HepG2 (cell line): Measurements from ENCODE around the gene MDFI. TPM values are rescaled to one million over a fixed set of nuclear protein-coding genes. Genes with fewer than 3 reads are reported as not detected.

ENCODE experiments used
- ATAC-seq: fragments of 200-7000 bp; cut with Tn5 transposase; 3 replicates; pipeline ENCODE4 v1.9.1; 2020; ENCODE audit warnings: mild to moderate bottlenecking, moderate library complexity
- BruUV-seq: library from RNA; stranded (reverse); fragments of 400-500 nt; replicated peaks from 2 replicates; lab custom pipeline; 2021; lab: Mats Ljungman, UMichigan
- CTCF ChIA-PET: fragments of 300-600 bp; formaldehyde crosslinking; extraction: SDS; loops from one replicate; lab custom pipeline; 2021; ENCODE audit warnings: low total read pairs, inconsistent platforms, low intra/inter-chr PET ratio; lab: Yijun Ruan, JAX
- POLR2A ChIA-PET: fragments of 350-600 bp; sonication (Branson Sonifier 250); formaldehyde crosslinking; loops from one replicate; lab custom pipeline; 2020; ENCODE audit warnings: antibody characterized with exemption, inconsistent platforms; lab: Yijun Ruan, JAX
- DNase-seq: peaks from one replicate; pipeline ENCODE4 v3.0.0-alpha.2; 2015; ENCODE audit warnings: low spot score
- FAIRE-seq: peaks from 3 replicates; lab custom pipeline; 2011; peaks lifted over from hg19 to GRCh38; lab: Jason Lieb, UNC
- H2AFZ ChIP-seq: one replicate; pipeline ENCODE4 v1.6.1; 2011; ENCODE audit warnings: low read length, inconsistent platforms
- H3K27ac ChIP-seq: fragments of 300-600 bp; 3 replicates; pipeline ENCODE4 v1.8.0; 2011; ENCODE audit warnings: mixed run types, mild to moderate bottlenecking, mixed read lengths, low read length, inconsistent platforms; ENCODE audit not compliant: insufficient read depth; ENCODE audit errors: extremely low read length
- H3K27me3 ChIP-seq, 2 experiments: fragments of 200-600 bp in 1 of 2; 2 replicates in 1 of 2; 3 replicates in 1 of 2; pipeline versions ENCODE4 v1.6.0 to v1.8.0; 2011; ENCODE audit warnings: low read length in 2 of 2, mild to moderate bottlenecking in 2 of 2, moderate library complexity in 2 of 2, inconsistent platforms in 1 of 2; ENCODE audit not compliant: insufficient read depth in 2 of 2, control insufficient read depth in 1 of 2
- H3K36me3 ChIP-seq, 2 experiments: fragments of 200-600 bp in 1 of 2; replicated peaks in 1 of 2; 2 replicates in 1 of 2; 3 replicates in 1 of 2; pipeline versions ENCODE4 v1.5.1 to v1.8.0; 2011; ENCODE audit warnings: low read length in 2 of 2, inconsistent platforms in 1 of 2; ENCODE audit not compliant: insufficient read depth in 2 of 2, control insufficient read depth in 1 of 2
- H3K4me1 ChIP-seq: 2 replicates; pipeline ENCODE4 v1.5.1; 2012; ENCODE audit warnings: low read length, inconsistent platforms; ENCODE audit not compliant: insufficient read depth
- H3K4me2 ChIP-seq: 2 replicates; pipeline ENCODE4 v1.6.0; 2011; ENCODE audit warnings: low read depth, low read length, inconsistent platforms
- H3K4me3 ChIP-seq, 3 experiments: fragments of 200-600 bp in 1 of 3; sonication (generic), shearing (Covaris generic) in 1 of 3; replicated peaks in 1 of 3; 2 replicates each; pipeline ENCODE4 v1.5.1; 2011 to 2016; ENCODE audit warnings: low read length in 3 of 3, inconsistent platforms in 2 of 3, low read depth in 2 of 3, mild to moderate bottlenecking in 2 of 3, control low read depth in 1 of 3, mixed read lengths in 1 of 3; ENCODE audit not compliant: insufficient read depth in 1 of 3
- H3K79me2 ChIP-seq: one replicate; pipeline ENCODE4 v1.6.1; 2011; ENCODE audit warnings: low read length, inconsistent platforms; ENCODE audit not compliant: insufficient read depth
- H3K9ac ChIP-seq: 2 replicates; pipeline ENCODE4 v1.6.0; 2011; ENCODE audit warnings: mild to moderate bottlenecking, low read depth, low read length, inconsistent platforms; ENCODE audit not compliant: insufficient read depth
- H3K9me3 ChIP-seq: 2 replicates; pipeline ENCODE4 v1.5.1; 2012; ENCODE audit warnings: mild to moderate bottlenecking, low read length
- H4K20me1 ChIP-seq: 2 replicates; pipeline ENCODE4 v1.6.0; 2011; ENCODE audit warnings: inconsistent platforms, mild to moderate bottlenecking, low read length, moderate library complexity; ENCODE audit not compliant: insufficient read depth
- CCDC6 ChIP-seq: sonication (generic); formaldehyde crosslinking; IDR thresholded peaks from 2 replicates; pipeline ENCODE4 v1.8.1; 2022; ENCODE audit warnings: mild to moderate bottlenecking, missing genetic modification reagents, moderate library complexity
- HNF4G ChIP-seq, 2 experiments: sonication (generic) in 1 of 2; formaldehyde crosslinking in 1 of 2; IDR thresholded peaks; 2 replicates each; pipeline versions ENCODE4 v1.4.0 to v1.6.1; 2011 to 2020; ENCODE audit warnings: borderline replicate concordance in 2 of 2, low read depth in 2 of 2, mild to moderate bottlenecking in 2 of 2, low read length in 1 of 2, missing genetic modification reagents in 1 of 2, moderate library complexity in 1 of 2
- JUNB ChIP-seq: sonication (generic); formaldehyde crosslinking; IDR thresholded peaks from 2 replicates; pipeline ENCODE4 v1.8.0; 2022; ENCODE audit warnings: missing genetic modification reagents, mild to moderate bottlenecking, borderline replicate concordance
- SP1 ChIP-seq, 2 experiments: fragments of 450-650 bp in 1 of 2; sonication (generic) in 1 of 2; formaldehyde crosslinking in 1 of 2; IDR thresholded peaks; 2 replicates each; pipeline versions ENCODE4 v1.4.0 to v1.6.1; 2016 to 2020; ENCODE audit warnings: missing genetic modification reagents in 1 of 2
- TCF7L2 ChIP-seq: IDR thresholded peaks from 2 replicates; pipeline ENCODE4 v1.6.1; 2011; ENCODE audit warnings: mild to moderate bottlenecking, low read depth, low read length, moderate library complexity
- ZBTB26 ChIP-seq: IDR thresholded peaks from 2 replicates; pipeline ENCODE4 v1.6.1; 2016; ENCODE audit warnings: missing compliant biosample characterization, missing genetic modification reagents, borderline replicate concordance
- ZBTB40 ChIP-seq, 2 experiments: fragments of 450-650 bp in 1 of 2; sonication (generic) in 1 of 2; formaldehyde crosslinking in 1 of 2; IDR thresholded peaks; 2 replicates each; pipeline versions ENCODE4 v1.6.1 to v1.8.0; 2016 to 2022; ENCODE audit warnings: antibody characterized with exemption in 1 of 2, mild to moderate bottlenecking in 1 of 2, missing genetic modification reagents in 1 of 2
- ZFP36 ChIP-seq: fragments of 150-350 bp; IDR thresholded peaks from 2 replicates; pipeline ENCODE4 v1.6.1; 2018; ENCODE audit warnings: borderline replicate concordance, low read length, low read depth; ENCODE audit not compliant: partially characterized antibody
- ZNF619 ChIP-seq: sonication (generic); formaldehyde crosslinking; IDR thresholded peaks from 2 replicates; pipeline ENCODE4 v1.4.0; 2020; ENCODE audit warnings: mild to moderate bottlenecking, missing genetic modification reagents
- ZNF772 ChIP-seq: sonication (generic); formaldehyde crosslinking; IDR thresholded peaks from 2 replicates; pipeline ENCODE4 v1.5.0; 2020; ENCODE audit warnings: mild to moderate bottlenecking, missing genetic modification reagents
- WGBS: methylation state at CpG from one replicate; pipeline ENCODE4 v1.1.6; 2017; ENCODE audit warnings: low lambda C conversion rate; 5-methylcytosine and 5-hydroxymethylcytosine counted together
- in situ Hi-C: cut with HindIII; loops from 2 replicates; pipeline ENCODE4 v1.10.0; 2017; ENCODE audit warnings: low pct_unique_long_range_greater_than_20kb; ENCODE audit not compliant: extremely low pct_ligation_motif_present
- intact Hi-C: fragments of 100-400 bp; cut with micrococcal nuclease; formaldehyde crosslinking; loops from one replicate; pipeline ENCODE4 v1.10.0; 2022; ENCODE audit not compliant: unreplicated experiment
- polyA plus RNA-seq, 8 experiments: library from polyadenylated mRNA; depleted of rRNA in 3 of 8; stranded (reverse) in 7 of 8; unstranded in 1 of 8; fragments of >200 nt; fragmentation: Illumina TruSeq in 4 of 8; extraction: Trizol in 4 of 8; gene quantifications; 2 replicates each; pipeline versions ENCODE4 v1.2.1 to v1.2.3, GENCODE V29; 2011 to 2016; ENCODE audit warnings: low read depth in 4 of 8, missing spikeins in 1 of 8, mixed read lengths in 1 of 8; ENCODE audit not compliant: insufficient read depth in 1 of 8
- total RNA-seq, 5 experiments: library from RNA; depleted of rRNA; stranded (reverse); fragments of >200 nt; fragmentation: Illumina TruSeq; extraction: Trizol; gene quantifications; 2 replicates each; pipeline ENCODE4 v1.2.3, GENCODE V29; 2016; ENCODE audit warnings: low read depth in 1 of 5

The MDFI gene
- total and polyA plus RNA-seq, 2 of the 13 experiments (the other 11 are each of a cell fraction or from before 2014, with no cell fraction given) = 0.28 TPM; not detected in 1

DNA sequence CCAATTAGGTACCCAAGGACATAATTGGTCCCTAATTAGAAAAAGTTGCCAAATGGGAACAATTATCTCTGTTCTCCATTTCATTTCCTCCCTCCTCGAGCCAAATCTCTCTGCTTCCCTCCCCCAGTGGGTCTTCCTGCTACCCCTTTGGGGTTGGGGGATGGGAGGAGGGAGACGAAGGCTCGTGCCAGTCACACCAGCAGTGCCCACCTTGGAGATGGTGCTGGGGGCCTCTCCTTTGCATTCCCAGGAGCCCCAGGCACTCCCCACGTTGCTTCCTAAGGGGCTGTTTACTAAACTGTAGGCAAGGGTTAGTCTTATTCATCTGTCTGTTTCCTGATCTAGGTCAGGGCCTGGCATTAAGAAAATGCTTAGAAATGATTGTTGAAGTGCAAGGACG, 33.1 kb downstream of the MDFI start:
- no peaks in the 10 kb centered on the region for H3K4me1 ChIP-seq
- POLR2A ChIA-PET = no interaction called here
- WGBS = under 1% methylated on average over 5 of the region's 5 CpGs
- H3K79me2 ChIP-seq = no peaks in the 10 kb centered on the region
- H3K4me3 ChIP-seq = no peak overlapping the region
- no peak overlapping the region for H2AFZ ChIP-seq
- no peaks in the 10 kb centered on the region for H4K20me1 ChIP-seq
- H3K4me2 ChIP-seq = no peak overlapping the region
- CTCF ChIA-PET = no interaction called here
- no peak for DNase-seq
- ATAC-seq = no peak
- no peaks in the 10 kb centered on the region for H3K36me3 ChIP-seq
- peaks cover 10 to 61% of the 10 kb centered on the region in 2 experiments; a peak in 4 of 5 replicates for H3K27me3 ChIP-seq
- in situ Hi-C loops = no loop called here
- no peak for FAIRE-seq
- BruUV-seq = no TSS peak
- intact Hi-C loops = no loop called here
- H3K9ac ChIP-seq = no peak overlapping the region
- no peaks in the 10 kb centered on the region for H3K9me3 ChIP-seq
- no peak overlapping the region for H3K27ac ChIP-seq
- no peak for TF ChIP-seq ZBTB26 (CRISPR knock-in tag)
- no peak for TF ChIP-seq SP1 (IDR thresholded peaks at IDR 0.05)
- no peak for TF ChIP-seq SP1 (CRISPR knock-in tag; IDR thresholded peaks at IDR 0.05)
- no peak for TF ChIP-seq ZNF619 (CRISPR knock-in tag)
- TF ChIP-seq HNF4G (IDR thresholded peaks at IDR 0.05; ENCODE audit: borderline replicate concordance, low read depth, low read length) = no peak
- no peak for TF ChIP-seq HNF4G (CRISPR knock-in tag; IDR thresholded peaks at IDR 0.05; ENCODE audit: borderline replicate concordance, low read depth)
- no peak for TF ChIP-seq JUNB (CRISPR knock-in tag)
- TF ChIP-seq TCF7L2 = no peak
- TF ChIP-seq ZNF772 (CRISPR knock-in tag) = no peak
- TF ChIP-seq ZBTB40 (IDR thresholded peaks at IDR 0.05) = no peak
- no peak for TF ChIP-seq ZBTB40 (CRISPR knock-in tag; IDR thresholded peaks at IDR 0.05)
- no peak for TF ChIP-seq CCDC6 (CRISPR knock-in tag)
- no peak for TF ChIP-seq ZFP36
